Kidney (tissue), 14 donors: ENCODE results near the gene PLA2G4E. TPM values are rescaled to one million over a fixed set of nuclear protein-coding genes. Genes with fewer than 3 reads are reported as not detected.
A peak's percentile ranks its signal among the peaks of the same experiment; 100 is the strongest.

Experiments used
- DNase-seq, 5 donors: peaks; one replicate each; pipeline ENCODE4 v3.0.0-alpha.2; 2013 to 2020
- FAIRE-seq: peaks from 2 replicates; lab custom pipeline; 2012; peaks lifted over from hg19 to GRCh38; lab: Jason Lieb, UNC
- H3K27ac ChIP-seq, 2 donors: one replicate each; pipeline ENCODE4 v1.7.0; 2013; ENCODE audit warnings: low read depth in 2 of 2, low read length in 2 of 2, inconsistent platforms in 1 of 2
- H3K27me3 ChIP-seq: one replicate; pipeline ENCODE4 v1.7.1; 2013; ENCODE audit warnings: low read length, inconsistent platforms; ENCODE audit not compliant: control insufficient read depth, insufficient read depth
- H3K36me3 ChIP-seq, 3 donors: one replicate each; pipeline versions ENCODE4 v1.7.0 to v1.7.1; 2013; ENCODE audit warnings: low read length in 3 of 3, control low read depth in 1 of 3, inconsistent platforms in 1 of 3; ENCODE audit not compliant: insufficient read depth in 3 of 3, control insufficient read depth in 2 of 3
- H3K4me1 ChIP-seq, 3 donors: one replicate each; pipeline versions ENCODE4 v1.7.0 to v1.7.1; 2013; ENCODE audit warnings: low read length in 3 of 3, inconsistent platforms in 1 of 3, low read depth in 1 of 3; ENCODE audit not compliant: control insufficient read depth in 2 of 3, insufficient read depth in 2 of 3
- H3K4me3 ChIP-seq, 3 donors: one replicate each; pipeline versions ENCODE4 v1.7.0 to v1.8.1; 2013; ENCODE audit warnings: low read length in 3 of 3, control low read depth in 1 of 3, inconsistent platforms in 1 of 3
- H3K9ac ChIP-seq, 3 donors: one replicate each; pipeline versions ENCODE4 v1.7.0 to v1.7.1; 2013; ENCODE audit warnings: low read length in 3 of 3, control low read depth in 1 of 3, inconsistent platforms in 1 of 3
- H3K9me3 ChIP-seq, 3 donors: one replicate each; pipeline versions ENCODE4 v1.7.0 to v1.7.1; 2013; ENCODE audit warnings: low read length in 3 of 3, control low read depth in 1 of 3, inconsistent platforms in 1 of 3; ENCODE audit not compliant: control insufficient read depth in 2 of 3, insufficient read depth in 1 of 3
- CTCF ChIP-seq: IDR thresholded peaks from 3 replicates; pipeline ENCODE4 v1.5.1; 2012; ENCODE audit warnings: mild to moderate bottlenecking, moderate library complexity, borderline replicate concordance; ENCODE audit not compliant: insufficient read depth; ENCODE audit errors: extremely low read depth
- intact Hi-C: fragments of 100-400 bp; cut with DNase I; formaldehyde crosslinking; loops from one replicate; pipeline ENCODE4 v1.11.1; 2022
- polyA plus RNA-seq: library from polyadenylated mRNA; stranded (reverse); fragments of 350-450 nt; fragmentation: Illumina TruSeq; extraction: RNeasy Lipid Tissue Mini Kit (QIAGEN cat#74804); gene quantifications from one replicate; pipeline ENCODE4 v1.2.3, GENCODE V29; 2014; ENCODE audit warnings: low read depth, low replicate concordance; ENCODE audit not compliant: insufficient read depth
- total RNA-seq: library from RNA; stranded (reverse); fragmentation: NEBNext Ultra II Directional; extraction: Animal tissue kit (Norgen Biotek cat#: 25700); gene quantifications from one replicate; pipeline ENCODE4 v1.2.1, GENCODE V29; 2021
- donor health status: control.
- donor health status: control.
- donor health status: control.
- donor health status: control.
- donor health status: control.
- donor health status: DM: yes; HTN: yes; CAD: no.
- donor health status: Normal renal cell carcinoma (clear cell type).

PLA2G4E gene
- total and polyA plus RNA-seq, 2 donors from 2014 or later: not detected

- FAIRE-seq (no peak), DNase-seq (peak in 1 of 5 donors; percentile 46)
- H3K27me3 ChIP-seq: no peaks in the 10 kb centered on the region
- no peak overlapping the region for H3K4me3 ChIP-seq
- peak overlapping the region in 1 of 2 donors; percentile 4 for H3K27ac ChIP-seq
- TF ChIP-seq CTCF: no peak
- peaks cover 0 to 5% (median 3%) of the 10 kb centered on the region in 3 donors for H3K36me3 ChIP-seq
- peaks cover 0 to 28% (median 16%) of the 10 kb centered on the region in 3 donors for H3K4me1 ChIP-seq
- intact Hi-C loops: no loop called here
- no peaks in the 10 kb centered on the region for H3K9me3 ChIP-seq
- no peak overlapping the region for H3K9ac ChIP-seq
These were observed 71.3 kb downstream of the PLA2G4E start for GRCh38 chr15:41949401-41950126.

- H3K9ac ChIP-seq: no peak overlapping the region
- TF ChIP-seq CTCF: no peak
- DNase-seq (no peak), FAIRE-seq (no peak)
- H3K27ac ChIP-seq: no peak overlapping the region
- intact Hi-C loops: no loop called here
- H3K9me3 ChIP-seq: no peaks in the 10 kb centered on the region
- peaks cover 0 to 5% (median 2%) of the 10 kb centered on the region in 3 donors for H3K36me3 ChIP-seq
- H3K27me3 ChIP-seq: no peaks in the 10 kb centered on the region
- peaks cover 4 to 39% (median 24%) of the 10 kb centered on the region in 3 donors for H3K4me1 ChIP-seq
- H3K4me3 ChIP-seq: no peak overlapping the region
These were observed 72.4 kb downstream of the PLA2G4E start for GRCh38 chr15:41948490-41948889.

GRCh38 chr15:41946970-41947369 lies 73.9 kb downstream of the PLA2G4E start:
- no peak for FAIRE-seq
- H3K27ac ChIP-seq: no peak overlapping the region
- peaks cover 4 to 41% (median 24%) of the 10 kb centered on the region in 3 donors for H3K4me1 ChIP-seq

More at GRCh38 chr15:41946970-41947369, 73.9 kb downstream of the PLA2G4E start:
- Histone ChIP-seq H3K27me3 (no peaks in the 10 kb centered on the region), H3K36me3 (peaks cover 0 to under 1% (median 0%) of the 10 kb centered on the region in 3 donors), H3K4me3 (no peak overlapping the region), H3K9ac (no peak overlapping the region), H3K9me3 (no peaks in the 10 kb centered on the region)
- no peak for DNase-seq
- intact Hi-C loops: no loop called here
- TF ChIP-seq CTCF: no peak
